Tongue (tissue), 2 donors: ENCODE results near the gene TOB2. TPM values are rescaled to one million over a fixed set of nuclear protein-coding genes. Genes with fewer than 3 reads are reported as not detected.
"Not testable (repeated sequence)": the region's sequence is repeated elsewhere in the genome, so short reads cannot be mapped to it uniquely, and the experiment has no call there.

ENCODE experiments used
- DNase-seq: peaks from one replicate; pipeline ENCODE4 v3.0.0-alpha.2; 2015
- total RNA-seq: library from RNA; depleted of rRNA; stranded (reverse); fragments of >200 nt; gene quantifications from one replicate; pipeline ENCODE4 v1.2.3, GENCODE V29; 2014

Gene TOB2
- total RNA-seq, 1 donor from 2014 or later = 46.2 TPM

DNA sequence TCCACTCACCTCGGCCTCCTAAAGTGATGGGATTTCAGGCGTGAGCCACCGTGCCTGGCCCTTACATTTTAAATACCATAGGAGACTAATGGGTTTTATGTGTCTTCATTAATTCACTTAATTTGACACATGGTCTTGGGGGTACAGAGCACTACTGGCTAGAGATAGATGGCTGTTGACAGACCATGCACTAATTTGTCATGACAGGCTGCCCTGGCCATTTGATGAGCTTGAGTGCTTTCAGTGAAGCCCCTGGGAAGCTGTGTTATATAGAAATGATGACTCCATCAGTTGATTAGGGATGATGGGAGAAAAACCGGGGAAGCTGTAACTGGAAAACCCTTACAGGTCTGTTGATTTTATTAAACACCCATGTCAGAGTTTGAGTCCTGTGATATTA, 15.3 kb upstream of the TOB2 start:
- DNase-seq = no peak

GRCh38 chr22:41460071-41460470, 13.5 kb upstream of the TOB2 start:
- not testable (repeated sequence) for DNase-seq

DNA sequence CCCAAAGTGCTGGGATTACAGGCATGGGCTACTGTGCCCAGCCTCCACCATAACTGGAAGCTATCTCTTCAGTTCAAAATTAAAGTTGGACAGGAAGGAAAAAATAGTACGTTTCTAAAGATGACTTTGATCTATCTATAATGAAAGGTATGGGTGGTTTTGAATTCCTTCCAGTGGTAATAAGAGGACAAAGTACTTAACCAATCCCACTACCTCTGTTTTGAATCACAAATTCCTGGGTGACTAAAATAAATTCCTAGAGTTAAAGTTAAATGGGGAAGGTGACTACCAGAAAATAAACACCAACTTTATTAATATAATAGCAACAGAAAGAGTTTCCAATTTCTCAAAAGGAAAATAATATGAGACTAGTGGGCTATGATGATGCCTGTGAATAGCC, 12.8 kb upstream of the TOB2 start:
- no peak for DNase-seq

- no peak for DNase-seq
Observed at GRCh38 chr22:41458161-41458728, 11.6 kb upstream of the TOB2 start.

GRCh38 chr22:41448189-41448808, 1.7 kb upstream of the TOB2 start:
- peak; percentile 100 for DNase-seq

DNA sequence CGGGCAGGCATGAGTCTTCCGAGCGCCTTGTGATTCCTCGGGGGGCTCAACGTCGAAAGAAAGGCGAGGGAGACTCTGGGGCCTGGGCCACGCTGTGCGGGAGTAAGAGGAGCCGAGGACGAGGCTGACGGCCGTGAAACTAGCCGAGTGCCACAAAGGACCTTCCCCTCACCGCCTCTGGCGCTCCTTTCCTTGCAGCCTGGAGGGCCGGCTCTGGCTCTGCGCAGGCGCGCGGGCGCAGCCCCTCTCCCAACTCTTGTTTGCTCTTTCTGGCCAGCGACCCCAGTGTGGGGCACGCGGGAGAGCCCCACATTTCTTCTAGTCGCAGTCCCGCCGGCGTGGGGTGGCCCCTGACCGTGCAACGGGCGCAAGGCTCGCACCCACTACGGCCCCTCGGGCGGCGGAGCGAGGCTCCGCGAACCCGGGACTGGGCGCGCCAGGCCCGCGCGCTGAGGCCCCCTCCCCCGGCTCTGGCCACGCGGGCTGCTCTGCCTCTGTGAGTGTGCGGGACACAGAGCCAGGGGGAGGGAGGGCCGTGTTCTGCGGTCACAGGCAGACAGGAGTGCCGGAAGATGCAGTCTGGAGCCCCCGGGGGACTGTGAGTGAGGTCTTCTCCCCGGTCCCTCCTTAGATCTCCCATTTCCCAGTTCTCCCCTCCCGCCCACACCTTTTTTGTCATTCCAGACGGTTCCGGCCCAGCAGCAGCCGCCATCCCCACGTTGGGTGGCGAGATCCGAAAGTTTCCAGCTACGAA, 1.0 kb upstream of the TOB2 start:
- DNase-seq = peak; percentile 89

- peak; percentile 45 for DNase-seq
Observed at GRCh38 chr22:41446057-41446501, 522 bp downstream of the TOB2 start.

DNA sequence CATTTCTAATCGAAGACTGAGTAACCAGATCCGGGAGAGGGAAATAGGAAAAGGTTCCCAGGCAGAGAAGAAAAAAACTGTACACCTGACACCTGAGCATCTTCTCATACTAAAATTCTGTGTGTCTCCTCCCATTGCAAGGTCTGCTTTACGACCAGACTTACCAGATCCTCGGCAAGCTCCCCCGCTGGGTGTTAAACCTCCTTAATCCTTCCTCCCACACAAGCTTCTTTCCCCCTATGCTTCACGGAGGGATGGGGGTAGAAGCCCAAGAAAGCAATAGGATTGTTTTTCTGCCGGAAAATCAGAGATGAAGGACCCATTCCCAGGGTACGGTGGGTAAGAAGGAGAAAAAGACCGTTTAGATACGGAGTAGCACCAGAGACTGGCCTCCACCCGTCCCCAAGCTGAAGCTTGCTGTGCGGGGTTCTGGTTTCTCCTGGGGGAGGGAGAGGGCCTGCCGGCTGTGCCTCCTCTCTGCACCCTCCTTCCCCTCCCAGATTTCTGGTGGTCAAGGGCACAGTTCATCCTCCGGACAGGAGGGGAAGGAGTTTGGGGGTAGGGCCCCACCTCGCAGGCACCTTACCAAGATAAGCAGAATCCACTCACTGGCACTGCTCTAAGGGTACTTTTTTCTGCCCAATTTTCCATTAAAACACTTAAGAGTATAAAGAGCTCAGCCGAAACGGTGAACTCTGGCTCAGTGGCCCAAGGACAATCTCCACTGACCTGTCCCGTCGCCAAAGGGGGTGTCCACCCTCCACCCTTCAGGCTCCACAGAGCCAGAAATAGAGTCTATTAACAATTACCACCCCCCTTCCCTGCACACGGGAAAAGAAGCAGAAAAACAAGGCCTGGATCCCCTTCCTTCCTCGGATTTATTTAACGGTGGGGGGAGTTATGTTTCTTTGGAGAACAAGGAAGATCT, 1.2 kb downstream of the TOB2 start:
- peak; percentile 36 for DNase-seq

DNA sequence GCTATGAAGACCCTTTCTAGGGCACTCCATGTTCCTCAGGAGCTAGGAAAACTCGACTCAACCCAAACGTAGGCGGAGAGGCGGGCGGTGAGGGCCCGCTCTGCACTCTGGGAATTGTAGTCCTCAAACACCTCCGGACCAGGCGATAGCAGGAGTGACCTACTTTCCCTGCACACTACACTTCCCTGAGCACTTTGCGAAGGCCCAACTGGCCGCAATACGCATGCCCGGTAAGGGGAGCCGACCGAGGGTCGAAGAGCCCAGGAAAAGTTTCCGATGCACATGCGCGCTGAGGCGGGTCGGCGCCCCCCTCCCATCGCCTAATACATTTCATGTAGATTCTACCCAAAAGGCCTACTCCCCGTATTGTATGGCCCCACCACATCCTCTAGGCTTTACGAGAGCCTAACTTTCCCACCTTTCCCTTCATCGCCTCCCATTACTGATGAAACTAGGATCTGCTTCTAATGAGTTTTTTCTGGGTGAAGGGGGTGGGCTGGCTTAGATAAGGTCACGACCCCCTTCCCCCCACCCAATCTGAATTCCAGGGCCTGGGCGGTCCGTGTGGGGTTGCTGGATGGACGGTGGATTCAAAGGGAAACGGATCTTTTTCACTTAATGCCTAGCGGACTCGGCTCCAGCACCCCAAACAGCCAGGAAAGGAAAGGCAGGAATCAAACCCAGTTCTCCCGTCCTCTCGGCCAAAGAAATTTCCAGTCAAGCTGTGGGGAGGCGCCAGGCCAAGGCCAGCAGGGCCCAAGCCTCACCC, 2.1 kb downstream of the TOB2 start:
- DNase-seq = peak; percentile 99

- DNase-seq = no peak
Observed at GRCh38 chr22:41442240-41442792, 4.3 kb downstream of the TOB2 start.

- DNase-seq = not testable (repeated sequence)
Observed at GRCh38 chr22:41440511-41440910, 6.1 kb downstream of the TOB2 start.

GRCh38 chr22:41437198-41437597, 9.4 kb downstream of the TOB2 start:
- DNase-seq = no peak

DNA sequence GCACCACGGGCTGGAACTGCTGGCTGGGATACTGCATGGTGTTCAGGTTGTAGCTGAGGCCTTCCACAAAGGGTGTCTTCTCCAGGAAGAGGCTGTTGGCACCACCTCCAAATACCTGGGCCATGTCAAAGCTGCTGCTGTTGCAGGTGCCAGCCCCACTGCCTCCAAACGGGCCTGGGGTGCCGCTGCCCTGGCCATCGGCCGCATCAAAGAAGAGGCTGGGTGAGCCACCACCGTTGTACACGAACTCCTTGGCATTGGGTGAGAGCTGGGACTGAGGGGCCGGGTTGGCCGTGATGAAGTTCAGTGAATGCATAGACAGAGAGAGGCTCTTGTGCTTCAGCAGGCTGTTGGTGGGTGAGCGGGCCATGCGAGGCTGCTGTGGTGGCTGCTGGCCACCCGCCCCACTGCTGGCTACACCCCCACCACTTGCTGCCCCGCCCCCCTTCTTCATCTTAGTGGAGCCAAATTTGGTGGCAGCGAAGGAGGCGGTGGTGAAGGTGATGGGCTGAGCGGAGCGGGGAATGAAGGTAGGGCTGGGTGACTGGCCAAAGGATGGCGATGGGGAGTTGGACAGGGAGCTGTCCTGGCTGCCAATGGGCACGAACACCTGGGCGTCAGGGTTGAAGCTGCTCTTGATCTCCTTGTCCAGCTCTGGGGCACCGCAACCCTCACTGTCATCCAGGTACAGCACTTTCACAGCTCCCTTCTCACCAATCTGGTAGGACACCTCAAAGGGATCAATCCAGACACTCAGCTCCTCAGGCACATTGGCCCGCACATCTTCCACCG, 10.1 kb downstream of the TOB2 start:
- DNase-seq = no peak

DNA sequence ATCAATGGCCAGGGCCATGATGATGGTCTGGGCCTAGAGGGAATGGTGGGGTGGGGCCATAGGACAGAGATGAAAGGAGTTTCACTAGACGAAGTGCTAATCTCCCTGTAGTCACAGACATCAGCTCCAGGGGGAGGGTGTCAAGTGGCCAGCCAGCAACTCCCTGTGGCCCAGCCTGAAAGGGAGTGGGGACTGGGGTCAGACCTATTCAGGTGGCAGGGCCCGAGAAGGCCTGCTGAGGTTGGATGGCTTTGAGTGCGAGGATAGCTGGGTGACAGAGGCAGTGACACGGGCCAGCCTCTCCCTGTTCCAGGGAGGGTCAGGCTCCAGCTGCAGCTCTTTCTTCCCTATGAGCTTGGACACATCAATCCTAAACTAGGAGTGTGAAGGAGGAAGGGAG, 11.0 kb downstream of the TOB2 start:
- no peak for DNase-seq

DNA sequence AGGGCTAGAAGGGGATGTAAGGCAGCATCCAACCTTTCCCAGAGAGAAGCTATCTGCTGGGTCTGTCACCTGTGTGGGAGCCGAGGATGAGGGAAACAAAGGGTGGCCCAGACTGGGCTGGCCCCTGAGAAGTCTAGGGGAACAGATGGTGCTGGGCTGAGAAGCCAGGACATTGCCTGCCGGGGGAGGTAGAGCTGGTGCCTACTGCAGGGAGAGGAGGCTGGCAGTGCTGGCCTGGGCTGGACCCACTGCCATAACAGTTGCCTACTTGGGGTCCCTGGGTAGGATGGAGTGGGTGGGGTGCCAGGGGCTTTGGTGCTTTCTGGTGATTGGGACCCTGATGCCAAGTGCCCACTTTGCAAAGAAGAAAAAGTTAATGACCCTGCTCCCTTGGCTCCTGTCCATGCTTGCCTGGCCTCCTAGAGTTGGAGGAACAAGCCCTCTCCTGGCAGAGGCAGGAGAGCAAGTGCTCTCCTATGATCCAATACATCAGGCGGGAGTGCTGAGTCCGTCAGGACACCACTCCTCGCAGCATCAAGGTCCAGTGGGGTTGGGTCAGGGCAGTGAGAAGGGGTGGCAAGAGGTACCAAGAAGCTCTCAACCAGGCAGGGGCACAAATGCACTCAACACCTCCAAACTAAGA, 12.1 kb downstream of the TOB2 start:
- not testable (repeated sequence) for DNase-seq

DNA sequence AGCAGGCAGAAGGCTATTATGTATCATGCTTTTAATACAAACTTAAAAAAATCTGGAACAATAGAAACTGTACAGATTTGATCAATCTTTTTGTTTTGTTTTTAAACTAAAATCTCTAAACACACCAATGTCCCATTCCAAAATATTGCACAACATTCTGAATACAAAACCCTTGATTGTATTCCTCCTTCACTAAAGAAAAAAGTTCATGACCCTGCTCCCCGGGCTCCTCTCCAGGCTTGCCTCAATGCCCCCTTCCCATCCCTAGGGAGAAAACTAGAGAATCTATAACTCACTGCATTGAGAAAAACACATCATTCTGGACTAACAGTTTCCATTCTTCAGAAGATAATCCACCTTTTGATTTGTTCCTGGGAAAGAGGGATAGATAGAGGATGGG, 13.1 kb downstream of the TOB2 start:
- DNase-seq = not testable (repeated sequence)

GRCh38 chr22:41431656-41432055, 14.9 kb downstream of the TOB2 start:
- DNase-seq = no peak

DNA sequence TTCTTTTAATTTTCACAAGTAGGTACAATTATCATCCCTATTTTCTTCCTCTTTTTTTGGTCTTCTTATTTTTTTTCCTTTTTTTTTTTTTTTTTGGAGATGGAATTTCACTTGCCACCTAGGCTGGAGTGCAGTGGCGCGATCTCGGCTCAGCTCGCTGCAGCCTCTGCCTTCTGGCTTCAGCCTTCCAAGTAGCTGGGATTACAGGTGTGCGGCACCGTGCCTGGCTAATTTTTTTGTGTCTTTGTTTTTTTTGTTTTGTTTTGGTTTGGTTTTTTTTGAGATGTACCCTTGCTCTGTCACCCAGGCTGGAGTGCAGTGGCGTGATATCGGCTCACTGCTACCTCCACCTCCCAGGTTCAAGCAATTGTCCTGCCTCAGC, 16.7 kb downstream of the TOB2 start:
- no peak for DNase-seq

DNA sequence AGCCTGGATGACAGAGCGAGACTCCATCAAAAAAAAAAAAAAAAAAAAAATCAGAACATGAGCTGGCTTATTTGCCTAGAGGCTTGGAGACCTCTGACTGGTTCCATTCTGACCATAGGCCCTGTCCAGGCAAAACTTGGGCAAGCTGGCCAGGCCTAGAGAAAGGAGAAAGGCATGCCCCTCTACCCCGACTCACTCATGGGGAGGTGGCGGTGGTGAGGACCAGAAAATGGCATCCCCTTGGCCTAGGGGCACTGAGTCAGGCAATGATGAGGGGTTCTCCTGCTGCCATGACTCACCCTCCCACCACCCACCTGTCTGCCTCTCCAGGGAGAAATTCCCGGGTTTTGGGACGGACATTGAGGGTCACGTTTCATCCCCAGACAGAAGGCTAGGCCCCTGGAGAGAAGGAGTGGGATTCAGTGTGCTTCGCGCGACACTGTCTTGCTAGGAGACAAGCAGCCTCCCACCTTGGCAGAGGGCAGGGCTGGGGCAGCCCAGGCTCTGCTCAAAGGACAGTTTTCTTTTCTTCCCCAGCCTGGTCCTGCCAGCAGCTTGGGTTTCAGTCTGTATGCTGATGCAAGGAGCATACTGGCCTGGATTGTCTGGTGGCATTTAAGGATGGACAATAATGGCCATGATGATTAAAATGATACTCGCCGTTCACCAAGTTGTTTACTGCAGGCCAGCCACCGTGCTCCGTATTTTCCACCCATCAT, 17.2 kb downstream of the TOB2 start:
- DNase-seq = no peak
